Measurements from ENCODE around the gene TACR1.

GRCh38 chr2:74999468-74999867 is 199.9 kb downstream of the TACR1 start:
- no peak for TF ChIP-seq ZNF292 (CRISPR knock-in tag; IDR thresholded peaks at IDR 0.05; ENCODE audit: borderline replicate concordance, low read depth)
- TF ChIP-seq MXI1 (IDR thresholded peaks at IDR 0.05; ENCODE audit: borderline replicate concordance, low read depth, low read length), result no peak
- no peak for TF ChIP-seq ZNF574 (CRISPR knock-in tag; IDR thresholded peaks at IDR 0.05)
- TF ChIP-seq CTCF (CRISPR knock-in tag; IDR thresholded peaks at IDR 0.05), result no peak
- no peak for TF ChIP-seq ZBTB8A (CRISPR knock-in tag; IDR thresholded peaks at IDR 0.05; ENCODE audit: borderline replicate concordance, low read depth)
- no peak for TF ChIP-seq MAX (IDR thresholded peaks at IDR 0.05)
- no peak for TF ChIP-seq ZNF660 (CRISPR knock-in tag; IDR thresholded peaks at IDR 0.05; ENCODE audit: borderline replicate concordance, low read depth)
- no peak for TF ChIP-seq FOXK1 (CRISPR knock-in tag; IDR thresholded peaks at IDR 0.05; ENCODE audit: borderline replicate concordance, low read depth)
- TF ChIP-seq ZNF784 (CRISPR knock-in tag; IDR thresholded peaks at IDR 0.05; ENCODE audit: borderline replicate concordance), result no peak
- no peak for TF ChIP-seq HOXA5 (CRISPR knock-in tag; IDR thresholded peaks at IDR 0.05)
- no peak for TF ChIP-seq ZNF274 (CRISPR knock-in tag; IDR thresholded peaks at IDR 0.05)
- TF ChIP-seq TARDBP (CRISPR knock-in tag; IDR thresholded peaks at IDR 0.05), result no peak
- no peak for TF ChIP-seq ZNF138 (CRISPR knock-in tag; IDR thresholded peaks at IDR 0.05; ENCODE audit: low read depth)
- TF ChIP-seq SNAPC4 (CRISPR knock-in tag; IDR thresholded peaks at IDR 0.05), result no peak
